ENCODE data around the gene VAV1.
A peak's percentile ranks its signal among the peaks of the same experiment; 100 is the strongest.

The VAV1 gene

DNA sequence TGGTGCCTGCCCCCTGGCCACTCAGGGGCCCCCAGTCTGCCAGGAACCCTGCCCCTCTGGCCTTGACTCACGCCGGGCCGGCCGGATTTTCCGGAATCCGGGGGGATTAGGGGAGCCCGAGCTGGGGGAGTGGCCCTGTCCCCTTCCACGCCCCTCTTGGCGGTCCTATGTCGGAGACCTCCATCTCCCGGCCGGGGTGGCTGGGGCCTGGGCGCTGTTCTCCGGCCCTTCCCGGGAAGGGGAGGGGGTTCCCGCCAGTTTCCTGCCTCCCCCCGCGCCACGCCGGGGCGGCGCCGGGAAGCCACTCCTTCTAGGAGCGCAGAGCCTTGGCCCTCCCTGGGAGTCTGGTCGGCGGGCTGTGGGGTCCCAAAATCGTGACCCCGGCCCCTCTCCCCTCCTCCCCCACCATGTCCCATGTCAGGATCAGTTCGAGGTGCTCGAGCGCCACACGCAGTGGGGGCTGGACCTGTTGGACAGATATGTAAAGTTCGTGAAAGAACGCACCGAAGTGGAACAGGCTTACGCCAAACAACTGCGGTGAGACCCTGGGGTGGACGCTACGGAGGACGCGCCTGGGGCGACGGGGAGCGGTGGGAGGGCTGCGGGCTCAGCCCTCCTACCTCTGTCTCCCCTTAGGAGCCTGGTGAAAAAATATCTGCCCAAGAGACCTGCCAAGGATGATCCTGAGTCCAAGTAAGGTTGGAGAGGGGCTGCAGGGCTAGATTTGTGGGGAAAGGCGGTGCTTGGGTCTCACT, 31.7 kb upstream of the VAV1 start:
- peak overlapping the region; percentile 59; the same call in 1 of the 2 replicates for H3K27ac ChIP-seq (ENCODE audit: low read length)
- H3K27me3 ChIP-seq (ENCODE audit: insufficient read depth, low read length, poor library complexity), result no peaks in the 10 kb centered on the region
- peaks cover 21% of the 10 kb centered on the region for H3K79me2 ChIP-seq (ENCODE audit: insufficient read depth, low read length)
- peak overlapping the region; percentile 69; the same call in 1 of the 2 replicates for H2AFZ ChIP-seq (ENCODE audit: low read depth, low read length)
- H3K36me3 ChIP-seq (ENCODE audit: insufficient read depth, low read length), result peaks cover 26% of the 10 kb centered on the region
- no peak for ATAC-seq (ENCODE audit: insufficient read depth, low read depth)
- H3K4me3 ChIP-seq (ENCODE audit: low read depth in 1 of 2, low read length in 2 of 2), result peak overlapping the region; percentile 55 to 68
- TF ChIP-seq, protein P1, sequence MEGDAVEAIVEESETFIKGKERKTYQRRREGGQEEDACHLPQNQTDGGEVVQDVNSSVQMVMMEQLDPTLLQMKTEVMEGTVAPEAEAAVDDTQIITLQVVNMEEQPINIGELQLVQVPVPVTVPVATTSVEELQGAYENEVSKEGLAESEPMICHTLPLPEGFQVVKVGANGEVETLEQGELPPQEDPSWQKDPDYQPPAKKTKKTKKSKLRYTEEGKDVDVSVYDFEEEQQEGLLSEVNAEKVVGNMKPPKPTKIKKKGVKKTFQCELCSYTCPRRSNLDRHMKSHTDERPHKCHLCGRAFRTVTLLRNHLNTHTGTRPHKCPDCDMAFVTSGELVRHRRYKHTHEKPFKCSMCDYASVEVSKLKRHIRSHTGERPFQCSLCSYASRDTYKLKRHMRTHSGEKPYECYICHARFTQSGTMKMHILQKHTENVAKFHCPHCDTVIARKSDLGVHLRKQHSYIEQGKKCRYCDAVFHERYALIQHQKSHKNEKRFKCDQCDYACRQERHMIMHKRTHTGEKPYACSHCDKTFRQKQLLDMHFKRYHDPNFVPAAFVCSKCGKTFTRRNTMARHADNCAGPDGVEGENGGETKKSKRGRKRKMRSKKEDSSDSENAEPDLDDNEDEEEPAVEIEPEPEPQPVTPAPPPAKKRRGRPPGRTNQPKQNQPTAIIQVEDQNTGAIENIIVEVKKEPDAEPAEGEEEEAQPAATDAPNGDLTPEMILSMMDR (IDR thresholded peaks at IDR 0.05; ENCODE audit: borderline replicate concordance, extremely low read depth, low read length, poor library complexity, severe bottlenecking), result no peak
- no peak for TF ChIP-seq EZH2 (IDR thresholded peaks at IDR 0.05; ENCODE audit: borderline replicate concordance, low read depth, low read length, severe bottlenecking)
- H4K20me1 ChIP-seq (ENCODE audit: insufficient read depth, low read length), result peaks cover 2% of the 10 kb centered on the region; the same call in 1 of the 2 replicates
- peak overlapping the region; percentile 88 for H3K4me2 ChIP-seq (ENCODE audit: insufficient read depth, low read length)
- no peaks in the 10 kb centered on the region for H3K9me3 ChIP-seq (ENCODE audit: insufficient read depth, low read length, severe bottlenecking)
- peak overlapping the region; percentile 71 for H3K9ac ChIP-seq (ENCODE audit: low read depth, low read length)
- H3K4me1 ChIP-seq (ENCODE audit: insufficient read depth, low read length), result peaks cover 47% of the 10 kb centered on the region
- DNase-seq, result no peak

GRCh38 chr19:6743066-6743465, 29.4 kb upstream of the VAV1 start:
- H3K9me3 ChIP-seq (ENCODE audit: insufficient read depth, low read length, severe bottlenecking), result no peaks in the 10 kb centered on the region
- no peak overlapping the region for H3K4me2 ChIP-seq (ENCODE audit: insufficient read depth, low read length)
- TF ChIP-seq EZH2 (IDR thresholded peaks at IDR 0.05; ENCODE audit: borderline replicate concordance, low read depth, low read length, severe bottlenecking), result no peak
- TF ChIP-seq, protein P1 (IDR thresholded peaks at IDR 0.05; ENCODE audit: borderline replicate concordance, extremely low read depth, low read length, poor library complexity, severe bottlenecking), result no peak
- H3K27me3 ChIP-seq (ENCODE audit: insufficient read depth, low read length, poor library complexity), result no peaks in the 10 kb centered on the region
- H3K27ac ChIP-seq (ENCODE audit: low read length), result no peak overlapping the region
- H3K36me3 ChIP-seq (ENCODE audit: insufficient read depth, low read length), result peaks cover 26% of the 10 kb centered on the region
- peaks cover 8% of the 10 kb centered on the region; the same call in 1 of the 2 replicates for H3K79me2 ChIP-seq (ENCODE audit: insufficient read depth, low read length)
- no peaks in the 10 kb centered on the region for H4K20me1 ChIP-seq (ENCODE audit: insufficient read depth, low read length)
- no peak overlapping the region for H3K4me3 ChIP-seq (ENCODE audit: low read depth in 1 of 2, low read length in 2 of 2)
- ATAC-seq (ENCODE audit: insufficient read depth, low read depth) (no peak), DNase-seq (no peak)
- no peak overlapping the region for H3K9ac ChIP-seq (ENCODE audit: low read depth, low read length)
- peaks cover 32% of the 10 kb centered on the region for H3K4me1 ChIP-seq (ENCODE audit: insufficient read depth, low read length)
- H2AFZ ChIP-seq (ENCODE audit: low read depth, low read length), result no peak overlapping the region

GRCh38 chr19:6743714-6744380, 28.7 kb upstream of the VAV1 start:
- H3K27me3 ChIP-seq (ENCODE audit: insufficient read depth, low read length, poor library complexity), result no peaks in the 10 kb centered on the region
- no peak overlapping the region for H3K4me2 ChIP-seq (ENCODE audit: insufficient read depth, low read length)
- no peak overlapping the region for H3K4me3 ChIP-seq (ENCODE audit: low read depth in 1 of 2, low read length in 2 of 2)
- peaks cover 8% of the 10 kb centered on the region; the same call in 1 of the 2 replicates for H3K79me2 ChIP-seq (ENCODE audit: insufficient read depth, low read length)
- no peak overlapping the region for H2AFZ ChIP-seq (ENCODE audit: low read depth, low read length)
- no peak for DNase-seq
- no peak overlapping the region for H3K27ac ChIP-seq (ENCODE audit: low read length)
- no peak overlapping the region for H3K9ac ChIP-seq (ENCODE audit: low read depth, low read length)
- H3K9me3 ChIP-seq (ENCODE audit: insufficient read depth, low read length, severe bottlenecking), result no peaks in the 10 kb centered on the region
- H3K4me1 ChIP-seq (ENCODE audit: insufficient read depth, low read length), result peaks cover 24% of the 10 kb centered on the region
- peaks cover 26% of the 10 kb centered on the region for H3K36me3 ChIP-seq (ENCODE audit: insufficient read depth, low read length)
- TF ChIP-seq, protein P1 (IDR thresholded peaks at IDR 0.05; ENCODE audit: borderline replicate concordance, extremely low read depth, low read length, poor library complexity, severe bottlenecking), result no peak
- TF ChIP-seq EZH2 (IDR thresholded peaks at IDR 0.05; ENCODE audit: borderline replicate concordance, low read depth, low read length, severe bottlenecking), result no peak
- ATAC-seq (ENCODE audit: insufficient read depth, low read depth), result no peak
- no peaks in the 10 kb centered on the region for H4K20me1 ChIP-seq (ENCODE audit: insufficient read depth, low read length)

All from DND-41 (cell line).